Liver (tissue), 9 donors: ENCODE measurements around the gene NELL1. TPM values are rescaled to one million over a fixed set of nuclear protein-coding genes. Genes with fewer than 3 reads are reported as not detected.

Experiments
- DNase-seq: peaks from one replicate; pipeline ENCODE4 v3.0.0-alpha.2; 2017; ENCODE audit warnings: low spot score
- H3K27ac ChIP-seq, 2 donors: one replicate each; pipeline ENCODE4 v1.7.0; 2013; ENCODE audit warnings: inconsistent platforms in 2 of 2, low read length in 2 of 2, control low read depth in 1 of 2, low read depth in 1 of 2, mild to moderate bottlenecking in 1 of 2
- H3K27me3 ChIP-seq, 4 donors: one replicate each; pipeline versions ENCODE4 v1.6.1 to v1.7.0; 2013; ENCODE audit warnings: low read length in 3 of 4, inconsistent platforms in 1 of 4, mild to moderate bottlenecking in 1 of 4, moderate library complexity in 1 of 4; ENCODE audit not compliant: control insufficient read depth in 4 of 4, insufficient read depth in 4 of 4
- H3K36me3 ChIP-seq, 4 donors: one replicate each; pipeline versions ENCODE4 v1.6.1 to v1.7.0; 2013; ENCODE audit warnings: low read length in 3 of 4, mild to moderate bottlenecking in 3 of 4, low read depth in 1 of 4, moderate library complexity in 1 of 4; ENCODE audit not compliant: control insufficient read depth in 4 of 4, insufficient read depth in 3 of 4
- H3K4me1 ChIP-seq, 4 donors: one replicate each; pipeline versions ENCODE4 v1.6.1 to v1.7.0; 2013; ENCODE audit warnings: low read length in 3 of 4, mild to moderate bottlenecking in 3 of 4, moderate library complexity in 1 of 4; ENCODE audit not compliant: control insufficient read depth in 4 of 4, insufficient read depth in 4 of 4
- H3K4me3 ChIP-seq, 3 donors: one replicate each; pipeline versions ENCODE4 v1.6.1 to v1.7.0; 2013; ENCODE audit warnings: low read length in 3 of 3, control low read depth in 1 of 3, low read depth in 1 of 3, mild to moderate bottlenecking in 1 of 3
- H3K9ac ChIP-seq, 2 donors: one replicate each; pipeline ENCODE4 v1.7.0; 2013; ENCODE audit warnings: low read length in 2 of 2, mild to moderate bottlenecking in 2 of 2, moderate library complexity in 2 of 2, control low read depth in 1 of 2, low read depth in 1 of 2
- H3K9me3 ChIP-seq, 4 donors: one replicate each; pipeline versions ENCODE4 v1.6.1 to v1.7.0; 2013; ENCODE audit warnings: low read length in 3 of 4; ENCODE audit not compliant: control insufficient read depth in 4 of 4
- EGR1 ChIP-seq, 2 donors: IDR thresholded peaks; 2 replicates each; pipeline ENCODE4 v1.6.1; 2016 to 2018; ENCODE audit warnings: antibody characterized with exemption in 2 of 2, low read depth in 2 of 2
- FOXA2 ChIP-seq: IDR thresholded peaks from 2 replicates; pipeline ENCODE4 v1.6.1; 2016; ENCODE audit warnings: antibody characterized with exemption
- GABPA ChIP-seq, 2 donors: IDR thresholded peaks in 1 of 2; conservative IDR thresholded peaks in 1 of 2; 2 replicates each; pipeline ENCODE4 v1.6.1; 2016; ENCODE audit warnings: antibody characterized with exemption in 2 of 2, mild to moderate bottlenecking in 1 of 2, moderate library complexity in 1 of 2
- HNF4A ChIP-seq, 2 donors: conservative IDR thresholded peaks; 2 replicates each; pipeline ENCODE4 v1.6.1; 2016; ENCODE audit warnings: antibody characterized with exemption in 2 of 2, mild to moderate bottlenecking in 2 of 2
- HNF4G ChIP-seq: IDR thresholded peaks from 2 replicates; pipeline ENCODE4 v1.6.1; 2016; ENCODE audit warnings: antibody characterized with exemption
- JUND ChIP-seq, 2 donors: IDR thresholded peaks; 2 replicates each; pipeline ENCODE4 v1.6.1; 2016; ENCODE audit warnings: antibody characterized with exemption in 2 of 2
- NR2F2 ChIP-seq: IDR thresholded peaks from 2 replicates; pipeline ENCODE4 v1.6.1; 2016; ENCODE audit warnings: antibody characterized with exemption
- RAD21 ChIP-seq, 2 donors: IDR thresholded peaks; 2 replicates each; pipeline ENCODE4 v1.6.1; 2016; ENCODE audit warnings: antibody characterized with exemption in 2 of 2, mild to moderate bottlenecking in 2 of 2
- RXRA ChIP-seq, 2 donors: IDR thresholded peaks; 2 replicates each; pipeline ENCODE4 v1.6.1; 2017 to 2018; ENCODE audit warnings: antibody characterized with exemption in 2 of 2, mild to moderate bottlenecking in 1 of 2
- SP1 ChIP-seq: IDR thresholded peaks from 2 replicates; pipeline ENCODE4 v1.6.1; 2018; ENCODE audit warnings: antibody characterized with exemption, mild to moderate bottlenecking
- TAF1 ChIP-seq: conservative IDR thresholded peaks from 2 replicates; pipeline ENCODE4 v1.6.1; 2016; ENCODE audit warnings: antibody characterized with exemption, mild to moderate bottlenecking
- YY1 ChIP-seq: IDR thresholded peaks from 2 replicates; pipeline ENCODE4 v1.6.1; 2016; ENCODE audit warnings: antibody characterized with exemption, mild to moderate bottlenecking
- ZBTB33 ChIP-seq: IDR thresholded peaks from 2 replicates; pipeline ENCODE4 v1.6.1; 2016; ENCODE audit warnings: antibody characterized with exemption
- WGBS: extraction: QIAGEN DNeasy Blood & Tissue Kit; methylation state at CpG from one replicate; pipeline ENCODE4 v1.1.7; 2013; 5-methylcytosine and 5-hydroxymethylcytosine counted together
- polyA plus RNA-seq, 2 donors: library from polyadenylated mRNA; stranded (reverse) in 1 of 2; unstranded in 1 of 2; fragments of 200-250 nt in 1 of 2; fragments of >200 nt in 1 of 2; fragmentation: Nextera tagmentation in 1 of 2; extraction: Ambion mirVana in 1 of 2; gene quantifications; one replicate each; pipeline versions ENCODE4 v1.2.1 to v1.2.3, GENCODE V29; 2013 to 2015
- total RNA-seq, 2 donors: library from RNA; depleted of rRNA; stranded (reverse); fragments of >200 nt; gene quantifications; one replicate each; pipeline ENCODE4 v1.2.3, GENCODE V29; 2014
- TF ChIP-seq, protein P1 (sequence below): IDR thresholded peaks from 2 replicates; pipeline ENCODE4 v1.6.1; 2016; ENCODE audit warnings: antibody characterized with exemption
- TF ChIP-seq, protein P2 (sequence below): IDR thresholded peaks from 2 replicates; pipeline ENCODE4 v1.6.1; 2016; ENCODE audit warnings: antibody characterized with exemption, mild to moderate bottlenecking
- TF ChIP-seq, protein P3 (sequence below): IDR thresholded peaks from 2 replicates; pipeline ENCODE4 v1.6.1; 2016; ENCODE audit warnings: antibody characterized with exemption
- donor health status: healthy.
- donor health status: healthy.
- donor health status: healthy.
- donor health status: healthy.
- donor health status: healthy.

NELL1 gene
- total and polyA plus RNA-seq, 4 donors, result not detected

DNA sequence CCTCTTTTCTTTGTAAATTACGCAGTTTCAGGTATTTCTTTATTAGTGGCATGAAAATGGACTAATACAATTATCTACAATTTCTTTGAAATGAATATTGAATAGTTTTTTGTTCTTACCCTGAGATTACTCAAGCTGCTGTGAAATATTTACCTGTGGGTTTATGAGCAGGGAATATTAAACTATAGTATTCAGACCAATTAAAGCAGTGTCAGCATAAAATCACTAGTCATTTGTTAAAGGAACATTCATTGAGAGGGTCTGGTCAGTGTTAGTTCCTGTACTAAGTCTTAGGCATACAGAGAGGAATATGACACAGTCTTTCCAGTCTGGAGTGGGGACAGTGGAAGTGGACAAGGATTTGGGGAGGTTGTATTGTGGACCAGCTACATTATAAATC lies 877.3 kb downstream of the NELL1 start:
- TF ChIP-seq RAD21 (IDR thresholded peaks at IDR 0.05), result no peak
- no peak for TF ChIP-seq GABPA (IDR thresholded peaks at IDR 0.05 in 1 of 2, conservative IDR thresholded peaks at IDR 0.05 in 1 of 2)
- Histone ChIP-seq H3K9me3 (no peaks in the 10 kb centered on the region), H3K4me1 (no peaks in the 10 kb centered on the region), H3K27ac (no peak overlapping the region), H3K4me3 (no peak overlapping the region), H3K9ac (no peak overlapping the region), H3K36me3 (no peaks in the 10 kb centered on the region), H3K27me3 (no peaks in the 10 kb centered on the region)
- whole genome bisulfite sequencing, result 33% methylated on average over 1 of the region's 1 CpG
- no peak for DNase-seq

- Histone ChIP-seq H3K4me1 (no peaks in the 10 kb centered on the region), H3K9me3 (no peaks in the 10 kb centered on the region), H3K27ac (no peak overlapping the region), H3K27me3 (no peaks in the 10 kb centered on the region), H3K4me3 (no peak overlapping the region), H3K36me3 (no peaks in the 10 kb centered on the region), H3K9ac (no peak overlapping the region)
- DNase-seq, result no peak
- TF ChIP-seq, protein P1, sequence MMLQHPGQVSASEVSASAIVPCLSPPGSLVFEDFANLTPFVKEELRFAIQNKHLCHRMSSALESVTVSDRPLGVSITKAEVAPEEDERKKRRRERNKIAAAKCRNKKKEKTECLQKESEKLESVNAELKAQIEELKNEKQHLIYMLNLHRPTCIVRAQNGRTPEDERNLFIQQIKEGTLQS, result no peak
- TF ChIP-seq, protein P2, sequence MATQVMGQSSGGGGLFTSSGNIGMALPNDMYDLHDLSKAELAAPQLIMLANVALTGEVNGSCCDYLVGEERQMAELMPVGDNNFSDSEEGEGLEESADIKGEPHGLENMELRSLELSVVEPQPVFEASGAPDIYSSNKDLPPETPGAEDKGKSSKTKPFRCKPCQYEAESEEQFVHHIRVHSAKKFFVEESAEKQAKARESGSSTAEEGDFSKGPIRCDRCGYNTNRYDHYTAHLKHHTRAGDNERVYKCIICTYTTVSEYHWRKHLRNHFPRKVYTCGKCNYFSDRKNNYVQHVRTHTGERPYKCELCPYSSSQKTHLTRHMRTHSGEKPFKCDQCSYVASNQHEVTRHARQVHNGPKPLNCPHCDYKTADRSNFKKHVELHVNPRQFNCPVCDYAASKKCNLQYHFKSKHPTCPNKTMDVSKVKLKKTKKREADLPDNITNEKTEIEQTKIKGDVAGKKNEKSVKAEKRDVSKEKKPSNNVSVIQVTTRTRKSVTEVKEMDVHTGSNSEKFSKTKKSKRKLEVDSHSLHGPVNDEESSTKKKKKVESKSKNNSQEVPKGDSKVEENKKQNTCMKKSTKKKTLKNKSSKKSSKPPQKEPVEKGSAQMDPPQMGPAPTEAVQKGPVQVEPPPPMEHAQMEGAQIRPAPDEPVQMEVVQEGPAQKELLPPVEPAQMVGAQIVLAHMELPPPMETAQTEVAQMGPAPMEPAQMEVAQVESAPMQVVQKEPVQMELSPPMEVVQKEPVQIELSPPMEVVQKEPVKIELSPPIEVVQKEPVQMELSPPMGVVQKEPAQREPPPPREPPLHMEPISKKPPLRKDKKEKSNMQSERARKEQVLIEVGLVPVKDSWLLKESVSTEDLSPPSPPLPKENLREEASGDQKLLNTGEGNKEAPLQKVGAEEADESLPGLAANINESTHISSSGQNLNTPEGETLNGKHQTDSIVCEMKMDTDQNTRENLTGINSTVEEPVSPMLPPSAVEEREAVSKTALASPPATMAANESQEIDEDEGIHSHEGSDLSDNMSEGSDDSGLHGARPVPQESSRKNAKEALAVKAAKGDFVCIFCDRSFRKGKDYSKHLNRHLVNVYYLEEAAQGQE, result no peak
- TF ChIP-seq TAF1, result no peak
- TF ChIP-seq GABPA (IDR thresholded peaks at IDR 0.05 in 1 of 2, conservative IDR thresholded peaks at IDR 0.05 in 1 of 2), result no peak
- TF ChIP-seq FOXA2, result no peak
- no peak for TF ChIP-seq SP1
- no peak for TF ChIP-seq HNF4G
- TF ChIP-seq YY1, result no peak
- TF ChIP-seq, protein P3, sequence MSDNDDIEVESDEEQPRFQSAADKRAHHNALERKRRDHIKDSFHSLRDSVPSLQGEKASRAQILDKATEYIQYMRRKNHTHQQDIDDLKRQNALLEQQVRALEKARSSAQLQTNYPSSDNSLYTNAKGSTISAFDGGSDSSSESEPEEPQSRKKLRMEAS, result no peak
- 32% methylated on average over 1 of the region's 1 CpG for WGBS
Measured at GRCh38 chr11:21552911-21553310, 883.5 kb downstream of the NELL1 start.

DNA sequence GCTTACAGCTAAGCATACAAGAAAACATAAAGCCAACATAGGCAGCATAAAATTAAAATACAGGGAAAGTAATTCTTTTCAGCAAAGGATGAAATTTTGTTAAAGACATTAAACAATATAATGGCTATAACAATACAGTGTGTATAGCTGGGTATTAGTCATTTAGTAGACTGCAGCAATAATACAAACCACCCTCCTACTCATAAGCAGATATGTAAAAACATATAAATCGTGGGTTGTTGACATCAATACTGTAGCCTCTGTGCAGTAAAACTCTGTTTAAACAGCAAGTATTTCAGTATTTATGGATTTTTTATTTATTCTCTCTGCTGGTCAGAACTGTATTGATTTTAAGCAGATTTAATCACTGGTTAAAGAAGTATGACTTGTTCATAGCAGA lies 884.4 kb downstream of the NELL1 start:
- H3K36me3 ChIP-seq, result no peaks in the 10 kb centered on the region
- H3K27ac ChIP-seq, result no peak overlapping the region
- no peaks in the 10 kb centered on the region for H3K4me1 ChIP-seq
- H3K9me3 ChIP-seq, result no peaks in the 10 kb centered on the region
- 53% methylated on average over 1 of the region's 1 CpG for WGBS
- no peak overlapping the region for H3K4me3 ChIP-seq
- no peak for DNase-seq
- no peak overlapping the region for H3K9ac ChIP-seq
- TF ChIP-seq, protein P3, result no peak
- TF ChIP-seq NR2F2 (no peak), HNF4A (conservative IDR thresholded peaks at IDR 0.05) (no peak), HNF4G (no peak), JUND (IDR thresholded peaks at IDR 0.05) (no peak), GABPA (IDR thresholded peaks at IDR 0.05 in 1 of 2, conservative IDR thresholded peaks at IDR 0.05 in 1 of 2) (no peak), RXRA (IDR thresholded peaks at IDR 0.05) (no peak), RAD21 (IDR thresholded peaks at IDR 0.05) (no peak), ZBTB33 (no peak), TAF1 (no peak), SP1 (no peak), EGR1 (IDR thresholded peaks at IDR 0.05; ENCODE audit: low read depth in 2 of 2) (no peak), FOXA2 (no peak)
- TF ChIP-seq, protein P2, result no peak
- TF ChIP-seq, protein P1, result no peak
- no peaks in the 10 kb centered on the region for H3K27me3 ChIP-seq
